Body of pancreas (tissue), 4 donors: Measurements from ENCODE around the gene HEYL.

ENCODE experiments used
- CTCF ChIP-seq, 7 experiments: fragments of 450-650 bp in 4 of 7; fragments of 200-600 bp in 3 of 7; sonication (generic) in 3 of 7; IDR thresholded peaks; one replicate each; pipeline ENCODE4 v1.5.1; 2016 to 2019; ENCODE audit warnings: antibody characterized with exemption in 7 of 7
- POLR2A ChIP-seq, 3 donors: fragments of 450-650 bp; IDR thresholded peaks; one replicate each; pipeline ENCODE4 v1.6.1; 2016; ENCODE audit warnings: antibody characterized with exemption in 3 of 3, mild to moderate bottlenecking in 2 of 3

GRCh38 chr1:39663559-39663958, 24.1 kb upstream of the HEYL start:
- TF ChIP-seq CTCF (IDR thresholded peaks at IDR 0.05) (no peak), POLR2A (IDR thresholded peaks at IDR 0.05) (no peak)
